Osteoblast (primary cell): ENCODE data around the gene TIGAR. TPM values are rescaled to one million over a fixed set of nuclear protein-coding genes. Genes with fewer than 3 reads are reported as not detected.

ENCODE experiments used
- DNase-seq: peaks from one replicate; pipeline ENCODE4 v3.0.0; 2011; ENCODE audit warnings: low spot score, mixed read lengths; ENCODE audit not compliant: insufficient read length; ENCODE audit errors: missing footprints
- H2AFZ ChIP-seq: 2 replicates; pipeline ENCODE4 v1.6.0; 2011; ENCODE audit warnings: mild to moderate bottlenecking, low read length
- H3K27ac ChIP-seq: 2 replicates; pipeline ENCODE4 v1.5.1; 2011; ENCODE audit warnings: mild to moderate bottlenecking, low read depth, low read length, moderate library complexity
- H3K27me3 ChIP-seq: 2 replicates; pipeline ENCODE4 v1.6.0; 2012; ENCODE audit warnings: mild to moderate bottlenecking, control low read depth, inconsistent platforms, low read length, moderate library complexity; ENCODE audit not compliant: insufficient read depth
- H3K36me3 ChIP-seq: 2 replicates; pipeline ENCODE4 v1.5.1; 2011; ENCODE audit warnings: mild to moderate bottlenecking, low read length, control low read depth, moderate library complexity; ENCODE audit not compliant: insufficient read depth
- H3K4me1 ChIP-seq: 2 replicates; pipeline ENCODE4 v1.5.1; 2011; ENCODE audit warnings: mild to moderate bottlenecking, low read length, control low read depth, moderate library complexity; ENCODE audit not compliant: insufficient read depth
- H3K4me2 ChIP-seq: 2 replicates; pipeline ENCODE4 v1.6.0; 2011; ENCODE audit warnings: mild to moderate bottlenecking, low read length; ENCODE audit not compliant: insufficient read depth
- H3K4me3 ChIP-seq: fragments of 200-600 bp; sonication (generic); 3 replicates; pipeline ENCODE4 v1.5.1; 2012; ENCODE audit warnings: mild to moderate bottlenecking, low read length, inconsistent platforms; ENCODE audit not compliant: insufficient read depth
- H3K79me2 ChIP-seq: 2 replicates; pipeline ENCODE4 v1.6.0; 2012; ENCODE audit warnings: mild to moderate bottlenecking, low read length, control low read depth, inconsistent platforms; ENCODE audit not compliant: insufficient read depth
- H3K9me3 ChIP-seq: 2 replicates; pipeline ENCODE4 v1.5.1; 2011; ENCODE audit warnings: low read depth, low read length, control low read depth
- H4K20me1 ChIP-seq: 2 replicates; pipeline ENCODE4 v1.6.0; 2012; ENCODE audit warnings: mild to moderate bottlenecking, low read length, control low read depth; ENCODE audit not compliant: insufficient read depth
- CTCF ChIP-seq: IDR thresholded peaks from 2 replicates; pipeline ENCODE4 v1.5.1; 2011; ENCODE audit warnings: mild to moderate bottlenecking, low read depth, low read length, moderate library complexity; ENCODE audit errors: extremely low read depth
- total RNA-seq: library from RNA; depleted of rRNA; stranded (reverse); fragments of >200 nt; gene quantifications from 2 replicates; pipeline ENCODE4 v1.2.3, GENCODE V29; 2012

The TIGAR gene
- total RNA-seq, 1 donor: 11.6 TPM

- no peaks in the 10 kb centered on the region for H3K36me3 ChIP-seq
- no peaks in the 10 kb centered on the region for H3K79me2 ChIP-seq
- no peak overlapping the region for H3K27ac ChIP-seq
- peaks cover 45% of the 10 kb centered on the region for H3K27me3 ChIP-seq
- TF ChIP-seq CTCF: no peak
- DNase-seq: no peak
- H3K9me3 ChIP-seq: no peaks in the 10 kb centered on the region
- no peaks in the 10 kb centered on the region for H4K20me1 ChIP-seq
- no peak overlapping the region for H2AFZ ChIP-seq
- H3K4me3 ChIP-seq: no peak overlapping the region
- no peaks in the 10 kb centered on the region for H3K4me1 ChIP-seq
- H3K4me2 ChIP-seq: no peak overlapping the region
These were observed 42.5 kb upstream of the TIGAR start for GRCh38 chr12:4278329-4279197.

GRCh38 chr12:4279198-4279690 is 41.8 kb upstream of the TIGAR start:
- H3K4me2 ChIP-seq: no peak overlapping the region
- H3K4me1 ChIP-seq: no peaks in the 10 kb centered on the region
- DNase-seq: no peak
- no peaks in the 10 kb centered on the region for H4K20me1 ChIP-seq
- H3K27me3 ChIP-seq: peaks cover 38% of the 10 kb centered on the region
- H3K36me3 ChIP-seq: no peaks in the 10 kb centered on the region
- H3K9me3 ChIP-seq: no peaks in the 10 kb centered on the region
- H3K4me3 ChIP-seq: no peak overlapping the region
- TF ChIP-seq CTCF: no peak
- no peaks in the 10 kb centered on the region for H3K79me2 ChIP-seq
- no peak overlapping the region for H3K27ac ChIP-seq
- no peak overlapping the region for H2AFZ ChIP-seq

- H4K20me1 ChIP-seq: no peaks in the 10 kb centered on the region
- peaks cover 25% of the 10 kb centered on the region for H3K27me3 ChIP-seq
- no peaks in the 10 kb centered on the region for H3K4me1 ChIP-seq
- no peak overlapping the region for H3K4me2 ChIP-seq
- H3K27ac ChIP-seq: no peak overlapping the region
- no peaks in the 10 kb centered on the region for H3K9me3 ChIP-seq
- no peak overlapping the region for H3K4me3 ChIP-seq
- no peaks in the 10 kb centered on the region for H3K36me3 ChIP-seq
- no peak overlapping the region for H2AFZ ChIP-seq
- H3K79me2 ChIP-seq: no peaks in the 10 kb centered on the region
- no peak for DNase-seq
- TF ChIP-seq CTCF: no peak
These were observed 40.5 kb upstream of the TIGAR start for GRCh38 chr12:4280351-4281163.
